ENCODE measurements around the gene CCT3. TPM values are rescaled to one million over a fixed set of nuclear protein-coding genes. Genes with fewer than 3 reads are reported as not detected.
"Not testable (repeated sequence)": the region's sequence is repeated elsewhere in the genome, so short reads cannot be mapped to it uniquely, and the experiment has no call there.

The CCT3 gene
- total and polyA plus RNA-seq, 12 donors: 108 to 505 (median 258) TPM

DNA sequence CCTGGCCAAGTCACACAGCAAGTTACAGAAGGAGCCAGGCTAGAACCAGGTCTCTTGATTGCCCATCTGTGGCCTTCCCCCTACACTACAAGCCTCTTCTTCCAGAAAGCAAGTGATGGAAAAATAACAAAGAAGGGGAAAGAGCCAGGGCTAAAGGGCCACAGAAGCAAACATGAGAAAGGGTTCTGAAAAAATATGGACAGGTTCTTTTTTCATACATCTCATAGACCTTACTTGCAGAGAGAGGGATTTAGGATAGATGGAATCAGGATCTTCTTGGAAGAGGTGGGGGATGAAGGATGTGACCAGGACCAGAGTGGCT, 34.1 kb upstream of the CCT3 start:
- no peaks in the 10 kb centered on the region for H3K27me3 ChIP-seq

GRCh38 chr1:156371553-156372264, 33.6 kb upstream of the CCT3 start:
- peak; percentile 38 to 85 (median 69) for DNase-seq
- peaks cover 4 to 14% of the 10 kb centered on the region in 2 donors for H3K4me1 ChIP-seq (replicated peaks in 1 of 2)
- no peaks in the 10 kb centered on the region for H3K27me3 ChIP-seq
- H3K4me3 ChIP-seq: no peak overlapping the region
- H3K27ac ChIP-seq: no peak overlapping the region
- intact Hi-C loops (cut with DNase I): no loop called here
- no peaks in the 10 kb centered on the region for H3K36me3 ChIP-seq (replicated peaks in 1 of 2)
- WGBS, 4 donors: 37 to 40% (median 38%) methylated on average over 6 to 7 of the region's 7 CpGs
- no peak for TF ChIP-seq CTCF (IDR thresholded peaks at IDR 0.05)
- no peaks in the 10 kb centered on the region for H3K9me3 ChIP-seq (replicated peaks in 1 of 3)

More for the DNA sequence above, 34.1 kb upstream of the CCT3 start:
- H3K27ac ChIP-seq: no peak overlapping the region
- intact Hi-C loops (cut with DNase I): no loop called here
- no peaks in the 10 kb centered on the region for H3K9me3 ChIP-seq (replicated peaks in 1 of 3)
- peaks cover 4 to 14% of the 10 kb centered on the region in 2 donors for H3K4me1 ChIP-seq (replicated peaks in 1 of 2)
- TF ChIP-seq CTCF (IDR thresholded peaks at IDR 0.05): no peak
- TF ChIP-seq POLR2A (IDR thresholded peaks at IDR 0.05): no peak
- H3K4me3 ChIP-seq: no peak overlapping the region
- no peaks in the 10 kb centered on the region for H3K36me3 ChIP-seq (replicated peaks in 1 of 2)
- DNase-seq: no peak

DNA sequence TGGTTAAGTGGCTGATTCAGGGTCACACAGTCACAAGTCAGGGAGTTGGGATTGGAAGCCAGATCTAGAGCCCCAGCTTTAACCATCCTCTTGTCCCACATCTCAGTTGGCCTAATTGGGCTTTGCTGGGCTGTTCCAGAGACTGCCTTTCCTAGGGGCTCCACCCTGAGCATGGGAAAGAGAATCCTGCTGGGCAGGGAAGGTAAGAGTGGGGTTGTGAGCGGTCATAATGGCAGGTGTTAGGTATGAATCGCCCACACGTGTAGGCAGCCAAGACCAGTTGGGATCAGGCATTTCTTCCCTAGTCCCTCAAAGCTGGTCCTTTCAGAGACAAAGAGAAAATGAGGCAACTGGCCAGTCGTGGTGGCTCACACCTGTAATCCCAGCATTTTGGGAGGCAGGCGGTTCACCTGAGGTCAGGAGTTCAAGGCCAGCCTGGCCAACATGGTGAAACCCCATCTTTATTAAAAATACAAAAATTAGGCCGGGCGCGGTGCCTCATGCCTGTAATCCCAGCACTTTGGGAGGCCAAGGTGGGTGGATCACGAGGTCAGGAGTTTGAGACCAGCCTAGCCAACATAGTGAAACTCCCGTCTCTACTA, 31.7 kb upstream of the CCT3 start:
- Histone ChIP-seq H3K4me1 (replicated peaks in 1 of 2) (peaks cover 4 to 14% of the 10 kb centered on the region in 2 donors), H3K4me3 (peak overlapping the region in 2 of 4 donors; percentile 48 to 58)
- H3K27me3 ChIP-seq; DNase-seq; H3K36me3 ChIP-seq (replicated peaks in 1 of 2); intact Hi-C loops (cut with DNase I); H3K27ac ChIP-seq; H3K9me3 ChIP-seq (replicated peaks in 1 of 3): not testable (repeated sequence)
- 90 to 94% (median 92%) methylated on average over 10 of the region's 10 CpGs for WGBS, 4 donors

GRCh38 chr1:156368889-156369684, 31.0 kb upstream of the CCT3 start, which contains the start of gene RHBG:
RHBG (plus strand) TSS chr1:156369211; CDS start chr1:156369250, 39 bp downstream.
- Histone ChIP-seq H3K4me3 (peak within 1 kb of the TSS in 2 of 4 donors; percentile 48 to 58), H3K27ac (no peak within 1 kb of the TSS), H3K36me3 (replicated peaks in 1 of 2) (no peaks in the 10 kb centered on the region), H3K27me3 (no peaks in the 10 kb centered on the region), H3K4me1 (replicated peaks in 1 of 2) (peaks cover 4 to 14% of the 10 kb centered on the region in 2 donors), H3K9me3 (replicated peaks in 1 of 3) (no peaks in the 10 kb centered on the region)
- peak; percentile 33 to 71 (median 63) for DNase-seq
- 9 to 40% (median 13%) methylated on average over 3 to 48 of the region's 48 CpGs for WGBS, 4 donors
- TF ChIP-seq CTCF (IDR thresholded peaks at IDR 0.05) (no peak), POLR2A (IDR thresholded peaks at IDR 0.05) (peak in 1 of 2 donors; percentile 13)
- intact Hi-C loops (cut with DNase I): no loop called here

All from adrenal gland (tissue), 12 donors.